Suprapubic skin (tissue), 4 donors: ENCODE data around the gene TMEM222. TPM values are rescaled to one million over a fixed set of nuclear protein-coding genes. Genes with fewer than 3 reads are reported as not detected.

Source experiments
- DNase-seq, 2 donors: peaks; one replicate each; pipeline ENCODE4 v3.0.0-alpha.2; 2019; ENCODE audit warnings: low spot score in 2 of 2
- H3K27ac ChIP-seq: fragments of 200-600 bp; sonication (generic); one replicate; pipeline ENCODE4 v1.5.1; 2019
- H3K27me3 ChIP-seq: fragments of 200-600 bp; sonication (generic); one replicate; pipeline ENCODE4 v1.5.1; 2019
- H3K36me3 ChIP-seq: fragments of 200-600 bp; sonication (generic); one replicate; pipeline ENCODE4 v1.5.1; 2019
- H3K4me1 ChIP-seq: fragments of 200-600 bp; sonication (generic); one replicate; pipeline ENCODE4 v1.5.1; 2019
- H3K4me3 ChIP-seq: fragments of 200-600 bp; sonication (generic); one replicate; pipeline ENCODE4 v1.5.1; 2019; ENCODE audit warnings: mild to moderate bottlenecking
- H3K9me3 ChIP-seq: fragments of 200-600 bp; sonication (generic); one replicate; pipeline ENCODE4 v1.5.1; 2019
- CTCF ChIP-seq, 2 donors: fragments of 200-600 bp in 1 of 2; fragments of 450-650 bp in 1 of 2; sonication (generic) in 1 of 2; IDR thresholded peaks; one replicate each; pipeline ENCODE4 v1.5.1; 2016 to 2019; ENCODE audit warnings: antibody characterized with exemption in 2 of 2, mild to moderate bottlenecking in 1 of 2, moderate library complexity in 1 of 2
- EP300 ChIP-seq: sonication (generic); formaldehyde crosslinking; IDR thresholded peaks from one replicate; pipeline ENCODE4 v1.6.1; 2017; ENCODE audit warnings: antibody characterized with exemption
- POLR2A ChIP-seq, 2 donors: fragments of 450-650 bp; IDR thresholded peaks; one replicate each; pipeline ENCODE4 v1.6.1; 2017; ENCODE audit warnings: antibody characterized with exemption in 2 of 2, mild to moderate bottlenecking in 2 of 2, moderate library complexity in 2 of 2
- POLR2AphosphoS5 ChIP-seq, 3 donors: sonication (generic); formaldehyde crosslinking; IDR thresholded peaks; one replicate each; pipeline ENCODE4 v1.6.1; 2017; ENCODE audit warnings: antibody characterized with exemption in 3 of 3
- WGBS: methylation state at CpG from one replicate; pipeline ENCODE4 v1.1.5; 2018; 5-methylcytosine and 5-hydroxymethylcytosine counted together
- total RNA-seq, 4 donors: library from RNA; depleted of rRNA; stranded (reverse); fragments of >200 nt; gene quantifications; one replicate each; pipeline ENCODE4 v1.1.0, GENCODE V29; 2016

Gene TMEM222
- total RNA-seq, 4 donors from 2014 or later, result 19.7 to 31.8 (median 21.2) TPM

GRCh38 chr1:27301582-27302199, 20.3 kb upstream of the TMEM222 start:
- Histone ChIP-seq H3K27me3 (no peaks in the 10 kb centered on the region), H3K36me3 (peaks cover 79% of the 10 kb centered on the region), H3K4me1 (peaks cover 32% of the 10 kb centered on the region), H3K4me3 (no peak overlapping the region), H3K27ac (no peak overlapping the region), H3K9me3 (no peaks in the 10 kb centered on the region)
- 80% methylated on average over 10 of the region's 10 CpGs for WGBS
- DNase-seq, result no peak
- TF ChIP-seq POLR2A (IDR thresholded peaks at IDR 0.05) (no peak), EP300 (no peak), CTCF (IDR thresholded peaks at IDR 0.05) (no peak), POLR2AphosphoS5 (IDR thresholded peaks at IDR 0.05) (no peak)

- Histone ChIP-seq H3K9me3 (no peaks in the 10 kb centered on the region), H3K4me3 (no peak overlapping the region), H3K27ac (no peak overlapping the region), H3K36me3 (peaks cover 77% of the 10 kb centered on the region), H3K27me3 (no peaks in the 10 kb centered on the region), H3K4me1 (peaks cover 32% of the 10 kb centered on the region)
- no peak for DNase-seq
- WGBS, result 90% methylated on average over 2 of the region's 2 CpGs
- TF ChIP-seq CTCF (IDR thresholded peaks at IDR 0.05) (no peak), POLR2AphosphoS5 (IDR thresholded peaks at IDR 0.05) (no peak), EP300 (no peak), POLR2A (IDR thresholded peaks at IDR 0.05) (no peak)
Observed at GRCh38 chr1:27302612-27303011, 19.4 kb upstream of the TMEM222 start.

- Histone ChIP-seq H3K27ac (no peak overlapping the region), H3K27me3 (no peaks in the 10 kb centered on the region), H3K36me3 (peaks cover 74% of the 10 kb centered on the region), H3K9me3 (no peaks in the 10 kb centered on the region), H3K4me1 (peaks cover 28% of the 10 kb centered on the region), H3K4me3 (no peak overlapping the region)
- TF ChIP-seq CTCF (IDR thresholded peaks at IDR 0.05) (no peak), POLR2A (IDR thresholded peaks at IDR 0.05) (no peak), POLR2AphosphoS5 (IDR thresholded peaks at IDR 0.05) (no peak), EP300 (no peak)
- 88% methylated on average over 15 of the region's 15 CpGs for WGBS
- DNase-seq, result peak in 1 of 2 donors; percentile 29
Observed at GRCh38 chr1:27303509-27303908, 18.5 kb upstream of the TMEM222 start.

- Histone ChIP-seq H3K4me1 (peaks cover 3% of the 10 kb centered on the region), H3K36me3 (peaks cover 64% of the 10 kb centered on the region), H3K27ac (no peak overlapping the region), H3K9me3 (no peaks in the 10 kb centered on the region), H3K27me3 (no peaks in the 10 kb centered on the region), H3K4me3 (no peak overlapping the region)
- TF ChIP-seq EP300 (no peak), CTCF (IDR thresholded peaks at IDR 0.05) (no peak), POLR2AphosphoS5 (IDR thresholded peaks at IDR 0.05) (no peak), POLR2A (IDR thresholded peaks at IDR 0.05) (no peak)
- DNase-seq, result no peak
- 85% methylated on average over 8 of the region's 11 CpGs for WGBS
Observed at GRCh38 chr1:27306071-27306470, 15.9 kb upstream of the TMEM222 start.

- TF ChIP-seq EP300 (no peak), CTCF (IDR thresholded peaks at IDR 0.05) (no peak), POLR2A (IDR thresholded peaks at IDR 0.05) (no peak), POLR2AphosphoS5 (IDR thresholded peaks at IDR 0.05) (no peak)
Observed at GRCh38 chr1:27306892-27307761, 14.8 kb upstream of the TMEM222 start.

More at GRCh38 chr1:27306892-27307761, 14.8 kb upstream of the TMEM222 start:
- H3K27ac ChIP-seq, result no peak overlapping the region
- H3K4me3 ChIP-seq, result no peak overlapping the region
- no peaks in the 10 kb centered on the region for H3K4me1 ChIP-seq
- WGBS, result 85% methylated on average over 10 of the region's 11 CpGs
- H3K27me3 ChIP-seq, result no peaks in the 10 kb centered on the region
- peaks cover 56% of the 10 kb centered on the region for H3K36me3 ChIP-seq
- no peaks in the 10 kb centered on the region for H3K9me3 ChIP-seq
- DNase-seq, result no peak
